Measurements from ENCODE around the gene LPCAT2. TPM values are rescaled to one million over a fixed set of nuclear protein-coding genes. Genes with fewer than 3 reads are reported as not detected.

LPCAT2 gene
- total and polyA plus RNA-seq, 2 experiments from 2014 or later = 6.4 to 9.5 TPM

GRCh38 chr16:55465077-55465896, 43.6 kb upstream of the LPCAT2 start:
- H3K9me2 ChIP-seq (replicated peaks; ENCODE audit: insufficient read depth) = no peaks in the 10 kb centered on the region
- no peak overlapping the region for H3K4me2 ChIP-seq
- H2AFZ ChIP-seq = no peak overlapping the region
- 35% methylated on average over 19 of the region's 19 CpGs for WGBS (ENCODE audit: low lambda C conversion rate, missing lambda C conversion rate)
- H3K36me3 ChIP-seq (replicated peaks; ENCODE audit: insufficient read depth, low read depth) = no peaks in the 10 kb centered on the region
- no peaks in the 10 kb centered on the region for H4K20me1 ChIP-seq (ENCODE audit: insufficient read depth, poor library complexity, severe bottlenecking)
- no peaks in the 10 kb centered on the region for H3K27me3 ChIP-seq
- H3K4me1 ChIP-seq (ENCODE audit: insufficient read depth) = no peaks in the 10 kb centered on the region
- H3K27ac ChIP-seq = no peak overlapping the region
- no peak overlapping the region for H3K4me3 ChIP-seq
- TF ChIP-seq EZH2phosphoT487 (IDR thresholded peaks at IDR 0.05; ENCODE audit: low read depth, severe bottlenecking, unreplicated experiment) (no peak), CTCF (IDR thresholded peaks at IDR 0.05; ENCODE audit: poor library complexity) (peak; percentile 100)
- H3K79me2 ChIP-seq = no peaks in the 10 kb centered on the region
- H3K9me3 ChIP-seq (ENCODE audit: low read depth) = no peaks in the 10 kb centered on the region
- peak; percentile 95 for DNase-seq (ENCODE audit: low spot score)

- Histone ChIP-seq H3K4me1 (ENCODE audit: insufficient read depth) (no peaks in the 10 kb centered on the region), H4K20me1 (ENCODE audit: insufficient read depth, poor library complexity, severe bottlenecking) (no peaks in the 10 kb centered on the region), H3K79me2 (no peaks in the 10 kb centered on the region), H3K9me3 (ENCODE audit: low read depth) (no peaks in the 10 kb centered on the region), H2AFZ (no peak overlapping the region), H3K4me2 (no peak overlapping the region), H3K9me2 (replicated peaks; ENCODE audit: insufficient read depth) (no peaks in the 10 kb centered on the region), H3K36me3 (replicated peaks; ENCODE audit: insufficient read depth, low read depth) (no peaks in the 10 kb centered on the region), H3K4me3 (no peak overlapping the region), H3K27me3 (no peaks in the 10 kb centered on the region), H3K27ac (no peak overlapping the region)
- DNase-seq (ENCODE audit: low spot score) = no peak
- 91% methylated on average over 4 of the region's 4 CpGs for WGBS (ENCODE audit: low lambda C conversion rate, missing lambda C conversion rate)
- no peak for TF ChIP-seq EZH2 (IDR thresholded peaks at IDR 0.05; ENCODE audit: borderline replicate concordance)
- TF ChIP-seq EZH2phosphoT487 (IDR thresholded peaks at IDR 0.05; ENCODE audit: low read depth, severe bottlenecking, unreplicated experiment) = no peak
- no peak for TF ChIP-seq CTCF (IDR thresholded peaks at IDR 0.05; ENCODE audit: poor library complexity)
These were observed 42.7 kb upstream of the LPCAT2 start for GRCh38 chr16:55466209-55466608.

- Histone ChIP-seq H3K4me2 (no peak overlapping the region), H3K4me1 (ENCODE audit: insufficient read depth) (no peaks in the 10 kb centered on the region), H3K4me3 (no peak overlapping the region), H3K9me2 (replicated peaks; ENCODE audit: insufficient read depth) (no peaks in the 10 kb centered on the region), H4K20me1 (ENCODE audit: insufficient read depth, poor library complexity, severe bottlenecking) (no peaks in the 10 kb centered on the region), H3K9me3 (ENCODE audit: low read depth) (no peaks in the 10 kb centered on the region), H3K36me3 (replicated peaks; ENCODE audit: insufficient read depth, low read depth) (no peaks in the 10 kb centered on the region), H3K79me2 (no peaks in the 10 kb centered on the region), H3K27ac (no peak overlapping the region), H2AFZ (no peak overlapping the region), H3K27me3 (no peaks in the 10 kb centered on the region)
- TF ChIP-seq CTCF (IDR thresholded peaks at IDR 0.05; ENCODE audit: poor library complexity) = no peak
- no peak for TF ChIP-seq EZH2 (IDR thresholded peaks at IDR 0.05; ENCODE audit: borderline replicate concordance)
- TF ChIP-seq EZH2phosphoT487 (IDR thresholded peaks at IDR 0.05; ENCODE audit: low read depth, severe bottlenecking, unreplicated experiment) = no peak
- 72% methylated on average over 3 of the region's 3 CpGs for WGBS (ENCODE audit: low lambda C conversion rate, missing lambda C conversion rate)
- no peak for DNase-seq (ENCODE audit: low spot score)
These were observed 41.0 kb upstream of the LPCAT2 start for GRCh38 chr16:55467898-55468297.
